ENCODE data around the gene ANO1. TPM values are rescaled to one million over a fixed set of nuclear protein-coding genes. Genes with fewer than 3 reads are reported as not detected.

ANO1 gene
- total RNA-seq, 1 donor from 2014 or later: 0.70 TPM

GRCh38 chr11:70049045-70049444 is 29.1 kb upstream of the ANO1 start:
- no peak for DNase-seq (ENCODE audit: extremely low read depth, low read depth, low spot score)

GRCh38 chr11:70050243-70050642 is 27.9 kb upstream of the ANO1 start:
- no peak for DNase-seq (ENCODE audit: extremely low read depth, low read depth, low spot score)

GRCh38 chr11:70054004-70054403 is 24.1 kb upstream of the ANO1 start:
- no peak for DNase-seq (ENCODE audit: extremely low read depth, low read depth, low spot score)

- DNase-seq (ENCODE audit: extremely low read depth, low read depth, low spot score): no peak
These were observed 22.7 kb upstream of the ANO1 start for GRCh38 chr11:70055444-70055843.

- no peak for DNase-seq (ENCODE audit: extremely low read depth, low read depth, low spot score)
These were observed 21.0 kb upstream of the ANO1 start for GRCh38 chr11:70057080-70057479.

GRCh38 chr11:70059971-70060370 is 18.1 kb upstream of the ANO1 start:
- no peak for DNase-seq (ENCODE audit: extremely low read depth, low read depth, low spot score)

- no peak for DNase-seq (ENCODE audit: extremely low read depth, low read depth, low spot score)
These were observed 17.4 kb upstream of the ANO1 start for GRCh38 chr11:70060611-70061293.

GRCh38 chr11:70061734-70062133 is 16.4 kb upstream of the ANO1 start:
- no peak for DNase-seq (ENCODE audit: extremely low read depth, low read depth, low spot score)

GRCh38 chr11:70063121-70063520 is 15.0 kb upstream of the ANO1 start:
- no peak for DNase-seq (ENCODE audit: extremely low read depth, low read depth, low spot score)

GRCh38 chr11:70063555-70063954 is 14.6 kb upstream of the ANO1 start:
- no peak for DNase-seq (ENCODE audit: extremely low read depth, low read depth, low spot score)

- no peak for DNase-seq (ENCODE audit: extremely low read depth, low read depth, low spot score)
These were observed 13.9 kb upstream of the ANO1 start for GRCh38 chr11:70064008-70064725.

GRCh38 chr11:70064726-70065317 is 13.3 kb upstream of the ANO1 start:
- no peak for DNase-seq (ENCODE audit: extremely low read depth, low read depth, low spot score)

- no peak for DNase-seq (ENCODE audit: extremely low read depth, low read depth, low spot score)
These were observed 12.6 kb upstream of the ANO1 start for GRCh38 chr11:70065318-70066135.

GRCh38 chr11:70066136-70066520 is 12.0 kb upstream of the ANO1 start:
- no peak for DNase-seq (ENCODE audit: extremely low read depth, low read depth, low spot score)

- no peak for DNase-seq (ENCODE audit: extremely low read depth, low read depth, low spot score)
These were observed 11.5 kb upstream of the ANO1 start for GRCh38 chr11:70066628-70067027.

GRCh38 chr11:70067036-70067435 is 11.1 kb upstream of the ANO1 start:
- no peak for DNase-seq (ENCODE audit: extremely low read depth, low read depth, low spot score)

- DNase-seq (ENCODE audit: extremely low read depth, low read depth, low spot score): no peak
These were observed 10.4 kb upstream of the ANO1 start for GRCh38 chr11:70067591-70068341.

- DNase-seq (ENCODE audit: extremely low read depth, low read depth, low spot score): no peak
These were observed 9.8 kb upstream of the ANO1 start for GRCh38 chr11:70068345-70068744.

GRCh38 chr11:70068950-70069349 is 9.2 kb upstream of the ANO1 start:
- DNase-seq (ENCODE audit: extremely low read depth, low read depth, low spot score): no peak

GRCh38 chr11:70070706-70071105 is 7.4 kb upstream of the ANO1 start:
- no peak for DNase-seq (ENCODE audit: extremely low read depth, low read depth, low spot score)

- DNase-seq (ENCODE audit: extremely low read depth, low read depth, low spot score): no peak
These were observed 6.1 kb upstream of the ANO1 start for GRCh38 chr11:70071996-70072395.
